IPS-20b (cell line): ENCODE results near the gene CCDC57.

Source experiments
- H3K27ac ChIP-seq: one replicate; pipeline ENCODE4 v1.5.1; 2013; ENCODE audit warnings: low read length
- H3K27me3 ChIP-seq: 2 replicates; pipeline ENCODE4 v1.6.1; 2013; ENCODE audit warnings: mild to moderate bottlenecking, low read length, inconsistent platforms; ENCODE audit not compliant: insufficient read depth
- H3K36me3 ChIP-seq: 2 replicates; pipeline ENCODE4 v1.6.1; 2013; ENCODE audit warnings: low read depth, mild to moderate bottlenecking, inconsistent platforms, low read length, moderate library complexity; ENCODE audit not compliant: insufficient read depth
- H3K4me1 ChIP-seq: 2 replicates; pipeline ENCODE4 v1.6.1; 2013; ENCODE audit warnings: mild to moderate bottlenecking, control low read depth, inconsistent platforms, low read length, moderate library complexity; ENCODE audit not compliant: insufficient read depth
- H3K4me3 ChIP-seq: 2 replicates; pipeline ENCODE4 v1.5.1; 2013; ENCODE audit warnings: mild to moderate bottlenecking, low read length, inconsistent platforms
- H3K9ac ChIP-seq: 2 replicates; pipeline ENCODE4 v1.6.1; 2013; ENCODE audit warnings: low read depth, mild to moderate bottlenecking, inconsistent platforms, low read length, moderate library complexity
- H3K9me3 ChIP-seq: 2 replicates; pipeline ENCODE4 v1.6.1; 2013; ENCODE audit warnings: mild to moderate bottlenecking, low read depth, low read length, inconsistent platforms; ENCODE audit not compliant: insufficient read depth

Gene CCDC57

DNA sequence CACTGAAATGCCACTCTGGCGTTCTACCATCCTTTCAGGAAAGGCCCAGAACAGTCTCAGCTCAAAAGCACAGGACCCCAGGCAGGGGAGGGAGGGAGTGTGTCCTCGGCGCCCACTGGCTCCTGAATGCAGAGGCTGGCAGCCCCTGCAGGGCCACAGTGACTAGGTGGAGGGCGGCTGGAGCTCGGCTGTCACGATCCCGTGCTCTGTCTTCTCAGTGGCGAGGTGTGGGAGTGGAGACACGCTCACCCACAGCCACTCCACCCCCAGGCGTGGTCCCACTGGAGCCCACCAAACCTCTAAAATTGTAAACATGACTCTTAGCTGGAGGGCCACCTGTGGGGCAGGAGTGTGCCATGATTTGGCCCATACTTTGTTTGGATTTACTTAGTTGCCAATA, 98.2 kb downstream of the CCDC57 start:
- Histone ChIP-seq H3K9me3 (no peaks in the 10 kb centered on the region), H3K27me3 (no peaks in the 10 kb centered on the region; the same call in 1 of the 2 replicates), H3K4me3 (no peak overlapping the region), H3K27ac (no peak overlapping the region), H3K4me1 (peaks cover 7% of the 10 kb centered on the region), H3K36me3 (no peaks in the 10 kb centered on the region), H3K9ac (no peak overlapping the region)

DNA sequence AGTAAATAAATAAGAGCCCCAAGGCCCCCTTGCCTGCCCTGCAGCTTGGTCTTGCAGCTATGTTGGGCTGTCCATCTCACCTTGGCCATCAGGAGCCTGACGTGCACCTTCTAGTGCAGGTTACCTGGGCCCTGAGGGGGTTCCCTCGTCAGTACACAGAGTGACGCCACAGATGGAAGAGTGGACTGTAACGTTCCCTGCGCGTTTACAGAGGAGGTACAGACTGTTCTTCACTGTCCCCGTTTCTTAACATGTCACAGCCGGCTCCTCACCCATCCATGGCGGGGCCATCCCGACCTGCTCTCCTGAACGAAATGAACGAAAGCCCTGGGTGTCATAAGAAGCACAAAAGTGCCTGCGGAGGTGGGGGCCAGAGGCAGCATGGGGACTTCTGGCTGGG, 98.7 kb downstream of the CCDC57 start:
- Histone ChIP-seq H3K4me1 (peaks cover 7% of the 10 kb centered on the region), H3K36me3 (no peaks in the 10 kb centered on the region), H3K27ac (no peak overlapping the region), H3K9ac (no peak overlapping the region), H3K27me3 (peaks cover under 1% of the 10 kb centered on the region; the same call in 1 of the 2 replicates), H3K4me3 (no peak overlapping the region), H3K9me3 (no peaks in the 10 kb centered on the region)

DNA sequence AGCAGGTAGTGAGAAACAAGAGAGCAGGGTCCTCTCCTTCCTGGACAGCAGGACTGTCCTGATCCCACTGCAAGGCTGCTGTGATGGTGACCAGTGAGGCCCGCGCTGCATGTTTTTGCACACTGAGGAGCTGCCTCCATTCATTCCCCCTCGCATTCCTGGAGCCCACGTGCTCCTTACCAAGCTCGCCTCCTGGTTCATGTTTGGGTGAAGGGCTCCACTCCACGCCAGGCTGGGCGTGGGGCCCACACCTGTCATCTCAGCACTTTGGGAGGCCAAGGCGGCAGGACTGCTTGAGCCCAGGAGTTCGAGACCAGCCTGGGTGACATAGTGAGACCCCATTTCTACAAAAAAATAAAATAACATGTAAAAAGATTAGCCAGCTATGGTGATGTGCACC, 99.2 kb downstream of the CCDC57 start:
- no peak overlapping the region for H3K9ac ChIP-seq
- H3K4me1 ChIP-seq = peaks cover 3% of the 10 kb centered on the region
- peaks cover 6% of the 10 kb centered on the region; the same call in 1 of the 2 replicates for H3K27me3 ChIP-seq
- H3K9me3 ChIP-seq = no peaks in the 10 kb centered on the region
- no peak overlapping the region for H3K4me3 ChIP-seq
- H3K36me3 ChIP-seq = no peaks in the 10 kb centered on the region
- H3K27ac ChIP-seq = no peak overlapping the region

DNA sequence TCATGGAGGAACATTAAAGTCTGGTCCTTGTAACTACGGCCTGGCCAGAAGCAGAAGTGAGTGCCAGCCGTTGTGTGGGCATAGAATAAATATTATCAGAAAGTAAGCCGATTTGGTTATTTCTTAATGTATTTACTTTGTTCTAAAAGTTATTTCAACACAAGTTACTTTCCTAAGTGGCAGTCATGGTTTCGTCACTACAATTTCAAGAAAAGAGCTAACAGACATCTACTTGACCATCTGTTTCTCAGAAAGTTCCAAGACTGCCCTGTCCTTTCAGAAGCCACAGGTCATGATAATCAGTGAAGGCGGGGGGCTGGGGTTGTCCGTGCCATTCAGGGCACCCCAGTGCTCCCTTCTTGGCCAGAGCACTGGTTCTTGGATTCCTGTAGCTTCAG, 99.7 kb downstream of the CCDC57 start:
- Histone ChIP-seq H3K36me3 (no peaks in the 10 kb centered on the region), H3K4me1 (no peaks in the 10 kb centered on the region), H3K9me3 (no peaks in the 10 kb centered on the region), H3K4me3 (no peak overlapping the region), H3K27me3 (peaks cover 8% of the 10 kb centered on the region; the same call in 1 of the 2 replicates), H3K27ac (no peak overlapping the region), H3K9ac (no peak overlapping the region)

DNA sequence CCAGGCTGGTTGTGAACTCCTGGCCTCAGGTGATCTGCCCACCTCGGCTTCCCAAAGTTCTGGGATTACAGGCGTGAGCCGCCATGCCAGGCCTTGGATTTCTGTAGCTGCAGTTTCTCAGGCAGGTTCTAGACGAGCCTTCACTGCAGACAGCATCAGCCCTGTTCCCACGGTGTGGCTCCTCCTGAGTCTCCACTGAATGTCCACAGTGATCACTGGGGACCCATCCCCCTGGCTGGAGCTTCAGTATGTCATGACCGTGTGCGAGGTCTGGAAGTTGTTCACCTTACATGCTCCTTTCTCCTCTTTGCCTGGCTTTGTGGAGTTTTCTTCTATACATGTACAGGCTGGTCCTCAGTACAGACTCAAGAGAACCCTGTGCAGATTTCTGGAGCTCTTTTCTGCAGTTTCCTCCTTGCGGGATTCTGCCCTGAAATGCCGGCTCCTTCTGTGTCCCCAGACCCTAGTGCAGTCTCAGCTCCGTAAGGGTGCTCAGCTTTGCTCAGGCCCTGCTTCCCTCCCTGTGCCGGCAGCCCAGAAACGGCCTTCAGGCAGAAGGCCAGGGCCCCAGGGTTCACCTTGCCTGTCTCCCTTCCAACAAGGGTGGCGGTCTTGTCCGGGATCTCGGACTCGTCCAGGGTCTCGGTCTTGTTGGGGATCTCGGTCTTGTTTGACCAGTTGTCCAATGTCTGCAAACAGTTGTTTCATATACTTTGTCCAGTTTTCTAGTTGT, 100.3 kb downstream of the CCDC57 start:
- Histone ChIP-seq H3K27ac (no peak overlapping the region), H3K4me1 (no peaks in the 10 kb centered on the region), H3K27me3 (peaks cover 8% of the 10 kb centered on the region; the same call in 1 of the 2 replicates), H3K36me3 (no peaks in the 10 kb centered on the region), H3K4me3 (no peak overlapping the region), H3K9me3 (no peaks in the 10 kb centered on the region), H3K9ac (no peak overlapping the region)

DNA sequence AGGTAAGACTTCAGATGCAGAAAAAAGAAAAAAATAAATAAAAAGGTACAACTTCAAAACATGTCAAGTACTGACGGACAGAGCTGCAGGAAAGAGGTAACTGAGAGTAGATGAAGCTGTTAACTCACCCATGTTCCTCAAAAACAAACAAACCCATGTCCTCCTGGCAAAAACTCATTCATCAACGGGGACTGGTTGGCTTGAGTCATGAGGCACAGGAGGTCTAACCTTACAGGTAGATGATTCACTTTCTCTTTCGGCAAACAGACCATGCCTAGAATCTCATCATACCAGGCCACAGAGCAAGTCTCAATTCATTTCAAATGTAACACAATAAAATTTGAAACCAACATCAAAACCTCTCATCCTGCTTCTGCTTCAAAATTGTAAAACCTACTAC, 102.3 kb downstream of the CCDC57 start:
- H3K4me1 ChIP-seq = peaks cover 3% of the 10 kb centered on the region; the same call in 1 of the 2 replicates
- H3K27me3 ChIP-seq = peaks cover 8% of the 10 kb centered on the region; the same call in 1 of the 2 replicates
- H3K27ac ChIP-seq = no peak overlapping the region
- no peak overlapping the region for H3K4me3 ChIP-seq
- H3K9ac ChIP-seq = no peak overlapping the region
- no peaks in the 10 kb centered on the region for H3K9me3 ChIP-seq
- H3K36me3 ChIP-seq = no peaks in the 10 kb centered on the region

DNA sequence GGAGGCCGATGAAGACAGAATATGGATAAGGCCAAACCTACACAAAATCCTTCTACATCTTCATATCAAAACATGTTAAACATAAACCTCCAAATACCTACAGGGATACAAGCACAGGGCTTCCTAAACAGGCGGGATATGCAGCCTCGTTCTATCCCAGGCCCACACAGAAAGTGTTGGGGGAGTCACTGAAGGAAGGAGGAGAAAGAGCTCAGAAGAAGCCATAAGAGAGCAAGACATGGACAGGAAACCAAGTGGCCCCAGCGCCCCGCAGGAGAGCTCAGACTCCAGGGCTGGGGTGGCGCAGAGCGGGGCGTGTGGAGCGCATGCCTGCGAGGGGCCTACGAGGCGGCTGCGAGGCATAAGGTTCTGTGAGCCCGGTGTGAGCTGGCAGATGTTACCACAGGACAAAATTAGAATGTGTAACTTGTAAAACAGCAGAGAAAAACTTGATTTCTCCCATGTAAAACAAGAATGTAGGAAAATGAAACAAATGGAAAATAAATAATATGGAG, 103.6 kb downstream of the CCDC57 start:
- H3K9ac ChIP-seq = no peak overlapping the region
- no peaks in the 10 kb centered on the region for H3K36me3 ChIP-seq
- peaks cover 8% of the 10 kb centered on the region; the same call in 1 of the 2 replicates for H3K27me3 ChIP-seq
- H3K4me1 ChIP-seq = peaks cover 3% of the 10 kb centered on the region; the same call in 1 of the 2 replicates
- no peak overlapping the region for H3K4me3 ChIP-seq
- H3K27ac ChIP-seq = no peak overlapping the region
- no peaks in the 10 kb centered on the region for H3K9me3 ChIP-seq

DNA sequence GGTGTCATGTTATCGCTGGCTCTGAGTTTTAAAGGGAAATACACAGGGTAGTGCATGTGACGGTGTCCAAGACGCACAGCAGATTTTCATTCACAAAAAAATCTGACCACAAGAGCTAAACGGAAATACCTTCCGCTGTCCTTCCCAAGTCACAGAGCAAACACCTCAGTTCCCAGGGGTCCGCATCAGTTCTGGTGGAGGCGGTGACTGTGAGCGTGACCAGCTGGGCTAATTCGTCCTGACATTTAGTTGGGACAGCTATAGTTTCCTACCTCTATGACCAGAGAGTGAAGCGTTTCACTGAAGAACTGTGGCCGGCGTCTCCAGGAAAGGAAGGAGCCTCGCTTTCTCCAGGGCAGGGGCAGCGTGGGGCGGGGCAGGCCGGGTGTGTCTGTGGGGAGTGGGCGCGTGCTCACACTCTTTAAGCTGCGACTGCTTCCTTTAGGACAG, 104.1 kb downstream of the CCDC57 start:
- H3K27me3 ChIP-seq = peaks cover 8% of the 10 kb centered on the region; the same call in 1 of the 2 replicates
- H3K4me3 ChIP-seq = no peak overlapping the region
- H3K27ac ChIP-seq = no peak overlapping the region
- H3K9ac ChIP-seq = no peak overlapping the region
- no peaks in the 10 kb centered on the region for H3K9me3 ChIP-seq
- H3K4me1 ChIP-seq = peaks cover 6% of the 10 kb centered on the region; the same call in 1 of the 2 replicates
- H3K36me3 ChIP-seq = no peaks in the 10 kb centered on the region

DNA sequence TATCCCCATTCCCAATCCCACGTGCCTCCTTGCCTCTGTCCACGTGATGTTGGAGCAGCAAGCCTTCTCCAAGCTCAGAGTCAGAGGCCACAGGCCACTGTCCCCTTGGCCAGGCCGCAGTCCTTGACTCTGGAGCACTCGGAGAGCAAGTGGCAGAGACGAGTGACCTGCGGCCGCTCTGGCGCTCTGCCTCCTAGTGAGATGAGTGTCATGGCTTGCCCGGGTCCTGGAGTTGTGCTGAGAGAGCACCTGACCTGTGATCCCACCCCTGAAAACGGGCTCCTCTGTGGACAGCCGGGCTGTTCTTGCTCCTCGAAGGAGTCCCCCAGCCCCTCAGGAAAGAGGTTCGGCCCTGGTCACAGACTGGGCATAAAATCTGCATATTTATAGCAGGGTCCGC, 104.6 kb downstream of the CCDC57 start:
- Histone ChIP-seq H3K27me3 (peaks cover 8% of the 10 kb centered on the region; the same call in 1 of the 2 replicates), H3K4me1 (peaks cover 6% of the 10 kb centered on the region; the same call in 1 of the 2 replicates), H3K36me3 (no peaks in the 10 kb centered on the region), H3K9ac (no peak overlapping the region), H3K4me3 (no peak overlapping the region), H3K9me3 (no peaks in the 10 kb centered on the region), H3K27ac (no peak overlapping the region)

DNA sequence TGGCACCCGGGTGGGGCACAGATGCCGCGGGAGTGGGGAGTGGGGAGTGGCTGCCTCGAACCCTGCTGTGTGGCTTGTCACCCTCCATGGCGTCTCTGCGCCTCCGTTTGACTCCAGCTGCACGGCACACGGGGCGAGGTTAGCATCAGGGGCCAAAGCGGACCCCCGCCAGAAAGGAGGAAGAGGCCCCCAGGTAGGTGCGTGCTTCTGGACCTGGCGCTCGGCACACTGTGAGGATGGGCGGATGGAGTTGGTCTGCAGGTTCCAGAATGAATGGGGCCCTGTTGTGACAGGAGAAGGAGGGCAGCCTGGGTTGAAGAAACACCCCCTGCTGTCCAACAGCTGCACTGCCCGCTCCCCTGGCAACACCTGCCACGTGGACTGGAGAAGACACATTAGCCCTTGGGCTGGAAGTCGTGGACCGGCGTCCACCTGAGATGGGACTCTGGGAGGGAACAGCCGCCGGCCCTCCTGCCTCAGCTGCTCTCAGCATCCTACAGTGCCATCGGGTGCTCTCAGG, 105.2 kb downstream of the CCDC57 start:
- H3K27me3 ChIP-seq = peaks cover 8% of the 10 kb centered on the region; the same call in 1 of the 2 replicates
- H3K4me1 ChIP-seq = peaks cover 6% of the 10 kb centered on the region; the same call in 1 of the 2 replicates
- no peak overlapping the region for H3K9ac ChIP-seq
- H3K36me3 ChIP-seq = no peaks in the 10 kb centered on the region
- no peak overlapping the region for H3K27ac ChIP-seq
- H3K4me3 ChIP-seq = no peak overlapping the region
- no peaks in the 10 kb centered on the region for H3K9me3 ChIP-seq

DNA sequence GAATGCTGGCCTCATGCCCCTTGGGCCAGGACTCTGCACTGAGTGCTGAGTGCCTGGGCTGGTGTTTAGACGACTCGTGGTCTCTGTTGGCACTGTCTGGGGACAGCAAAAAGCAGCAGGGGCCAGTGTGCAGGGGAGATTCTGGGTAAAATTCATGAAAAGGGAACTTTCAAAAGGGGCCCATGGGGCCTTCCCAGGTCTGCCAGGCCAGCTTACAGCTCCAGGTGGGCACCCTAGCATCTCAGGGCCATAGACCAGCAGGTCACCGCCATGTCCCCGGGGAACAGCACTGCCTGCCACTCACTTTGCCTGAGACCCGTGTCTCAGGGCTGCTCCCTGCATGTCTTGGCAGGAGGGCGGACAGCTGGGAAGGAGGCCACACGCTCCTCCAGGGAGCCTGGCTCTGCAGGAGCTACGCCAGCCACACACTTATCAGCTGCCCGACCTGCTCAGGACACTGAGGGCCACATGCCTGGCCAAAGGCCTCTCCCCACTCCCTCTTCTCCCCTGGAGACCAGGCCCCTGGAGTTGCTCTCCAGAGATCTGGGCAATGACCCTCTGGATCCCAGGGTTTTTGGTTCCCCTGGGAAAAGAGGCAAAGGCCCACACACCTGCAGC, 105.8 kb downstream of the CCDC57 start:
- peak overlapping the region; percentile 8; the same call in 1 of the 2 replicates for H3K9ac ChIP-seq
- H3K9me3 ChIP-seq = no peaks in the 10 kb centered on the region
- H3K4me1 ChIP-seq = peaks cover 6% of the 10 kb centered on the region; the same call in 1 of the 2 replicates
- H3K36me3 ChIP-seq = no peaks in the 10 kb centered on the region
- H3K27me3 ChIP-seq = peaks cover 8% of the 10 kb centered on the region; the same call in 1 of the 2 replicates
- H3K27ac ChIP-seq = no peak overlapping the region
- H3K4me3 ChIP-seq = no peak overlapping the region
